Tibial artery (tissue), 4 donors: ENCODE data around the gene B4GALT5.

Experiments used
- DNase-seq, 2 donors: peaks; one replicate each; pipeline ENCODE4 v3.0.0-alpha.2; 2019
- H3K27ac ChIP-seq, 2 donors: fragments of 200-600 bp; sonication (generic) in 1 of 2; 1 replicate in 1 of 2; 2 replicates in 1 of 2; pipeline ENCODE4 v1.5.1; 2018 to 2019; ENCODE audit warnings: mild to moderate bottlenecking in 1 of 2
- H3K27me3 ChIP-seq, 2 donors: fragments of 200-600 bp; sonication (generic) in 1 of 2; one replicate each; pipeline versions ENCODE4 v1.5.1 to v1.6.0; 2016 to 2019
- H3K36me3 ChIP-seq, 3 donors: fragments of 200-600 bp; sonication (generic) in 2 of 3; one replicate each; pipeline ENCODE4 v1.5.1; 2016 to 2019; ENCODE audit warnings: mild to moderate bottlenecking in 2 of 3
- H3K4me1 ChIP-seq, 4 donors: fragments of 200-600 bp; sonication (generic) in 2 of 4; 1 replicate in 3 of 4; 2 replicates in 1 of 4; pipeline ENCODE4 v1.5.1; 2016 to 2019
- H3K4me3 ChIP-seq, 2 donors: fragments of 200-600 bp; sonication (generic) in 1 of 2; 1 replicate in 1 of 2; 2 replicates in 1 of 2; pipeline ENCODE4 v1.5.1; 2018 to 2019; ENCODE audit warnings: mild to moderate bottlenecking in 2 of 2
- H3K9me3 ChIP-seq, 3 donors: fragments of 200-600 bp; sonication (generic) in 1 of 3; one replicate each; pipeline ENCODE4 v1.5.1; 2016 to 2019
- CTCF ChIP-seq, 2 experiments: fragments of 200-600 bp in 1 of 2; fragments of 450-650 bp in 1 of 2; IDR thresholded peaks; one replicate each; pipeline ENCODE4 v1.5.1; 2017 to 2019; ENCODE audit warnings: antibody characterized with exemption in 2 of 2, mild to moderate bottlenecking in 1 of 2, moderate library complexity in 1 of 2
- intact Hi-C: fragments of 100-400 bp; cut with DNase I; formaldehyde crosslinking; loops from one replicate; pipeline ENCODE4 v1.15.0; 2023; ENCODE audit warnings: low total_unique reads

Gene B4GALT5

GRCh38 chr20:49595346-49595745 lies 118.3 kb downstream of the B4GALT5 start:
- H3K27ac ChIP-seq, result peak overlapping the region; percentile 99 to 100
- H3K27me3 ChIP-seq, result no peaks in the 10 kb centered on the region
- no peak for TF ChIP-seq CTCF (IDR thresholded peaks at IDR 0.05)
- no peaks in the 10 kb centered on the region for H3K9me3 ChIP-seq
- H3K4me3 ChIP-seq, result no peak overlapping the region
- peaks cover 5 to 51% (median 26%) of the 10 kb centered on the region in 4 donors for H3K4me1 ChIP-seq
- DNase-seq, result no peak
- no peaks in the 10 kb centered on the region for H3K36me3 ChIP-seq
- intact Hi-C loops, result no loop called here

GRCh38 chr20:49594931-49595315 lies 118.8 kb downstream of the B4GALT5 start:
- no peaks in the 10 kb centered on the region for H3K27me3 ChIP-seq
- no peaks in the 10 kb centered on the region for H3K36me3 ChIP-seq
- intact Hi-C loops, result no loop called here
- peak overlapping the region; percentile 99 to 100 for H3K27ac ChIP-seq
- no peak for DNase-seq
- peaks cover 5 to 55% (median 30%) of the 10 kb centered on the region in 4 donors for H3K4me1 ChIP-seq
- no peak overlapping the region for H3K4me3 ChIP-seq
- TF ChIP-seq CTCF (IDR thresholded peaks at IDR 0.05), result no peak
- no peaks in the 10 kb centered on the region for H3K9me3 ChIP-seq

- Histone ChIP-seq H3K27ac (peak overlapping the region; percentile 99 to 100), H3K36me3 (no peaks in the 10 kb centered on the region), H3K9me3 (no peaks in the 10 kb centered on the region), H3K4me3 (no peak overlapping the region), H3K4me1 (peaks cover 5 to 61% (median 30%) of the 10 kb centered on the region in 4 donors), H3K27me3 (no peaks in the 10 kb centered on the region)
- intact Hi-C loops, result no loop called here
- TF ChIP-seq CTCF (IDR thresholded peaks at IDR 0.05), result no peak
- peak; percentile 89 to 90 for DNase-seq
Observed at GRCh38 chr20:49594143-49594930, 119.3 kb downstream of the B4GALT5 start.

GRCh38 chr20:49593466-49594142 lies 120.1 kb downstream of the B4GALT5 start:
- Histone ChIP-seq H3K4me3 (no peak overlapping the region), H3K27ac (peak overlapping the region; percentile 99 to 100), H3K4me1 (peaks cover 5 to 65% (median 30%) of the 10 kb centered on the region in 4 donors), H3K36me3 (no peaks in the 10 kb centered on the region), H3K9me3 (no peaks in the 10 kb centered on the region), H3K27me3 (no peaks in the 10 kb centered on the region)
- DNase-seq, result no peak
- intact Hi-C loops, result no loop called here
- no peak for TF ChIP-seq CTCF (IDR thresholded peaks at IDR 0.05)

- no peak for TF ChIP-seq CTCF (IDR thresholded peaks at IDR 0.05)
- intact Hi-C loops, result no loop called here
- H3K27me3 ChIP-seq, result no peaks in the 10 kb centered on the region
- peaks cover 5 to 80% (median 40%) of the 10 kb centered on the region in 4 donors for H3K4me1 ChIP-seq
- no peak overlapping the region for H3K4me3 ChIP-seq
- no peaks in the 10 kb centered on the region for H3K9me3 ChIP-seq
- H3K27ac ChIP-seq, result peak overlapping the region; percentile 99 to 100
- no peak for DNase-seq
- H3K36me3 ChIP-seq, result no peaks in the 10 kb centered on the region
Observed at GRCh38 chr20:49592120-49592519, 121.6 kb downstream of the B4GALT5 start.
